Measurements from ENCODE around the gene PPM1L. TPM values are rescaled to one million over a fixed set of nuclear protein-coding genes. Genes with fewer than 3 reads are reported as not detected.

The PPM1L gene
- total RNA-seq, 1 experiment from 2014 or later = 5.0 TPM

GRCh38 chr3:161035711-161036110, 279.7 kb downstream of the PPM1L start:
- H3K27ac ChIP-seq = no peak overlapping the region
- H3K79me2 ChIP-seq (ENCODE audit: low read depth) = no peaks in the 10 kb centered on the region
- no peaks in the 10 kb centered on the region for H4K20me1 ChIP-seq (ENCODE audit: insufficient read depth)
- intact Hi-C loops (cut with micrococcal nuclease; ENCODE audit: unreplicated experiment) = no loop called here
- peaks cover 11% of the 10 kb centered on the region for H3K4me1 ChIP-seq (replicated peaks; ENCODE audit: insufficient read depth)
- no peak overlapping the region for H2AFZ ChIP-seq
- H3F3A ChIP-seq (ENCODE audit: insufficient read depth, low read depth) = peaks cover 4% of the 10 kb centered on the region; the same call in 1 of the 2 replicates
- H3K4me2 ChIP-seq = no peak overlapping the region
- POLR2A ChIA-PET (ENCODE audit: unreplicated experiment) = interaction anchor here (0.5 kb wide), 1 partner anchor 194 kb away, joined by 7 read pairs; no protein-coding TSS in a partner anchor
- H3K27me3 ChIP-seq (ENCODE audit: insufficient read depth, low read depth) = no peaks in the 10 kb centered on the region
- CTCF ChIA-PET = no interaction called here
- no peak for DNase-seq
- H3K9me3 ChIP-seq (ENCODE audit: insufficient read depth, low read depth) = no peaks in the 10 kb centered on the region
- no peaks in the 10 kb centered on the region for H3K36me3 ChIP-seq (ENCODE audit: low read depth)
- no peak overlapping the region for H3K4me3 ChIP-seq
- no peaks in the 10 kb centered on the region for H3K9me2 ChIP-seq (ENCODE audit: insufficient read depth)
- BruUV-seq (replicated peaks) = no TSS peak
- TF ChIP-seq EZH2 (IDR thresholded peaks at IDR 0.05; ENCODE audit: low read depth) (no peak), CTCF (conservative IDR thresholded peaks at IDR 0.05) (no peak)

DNA sequence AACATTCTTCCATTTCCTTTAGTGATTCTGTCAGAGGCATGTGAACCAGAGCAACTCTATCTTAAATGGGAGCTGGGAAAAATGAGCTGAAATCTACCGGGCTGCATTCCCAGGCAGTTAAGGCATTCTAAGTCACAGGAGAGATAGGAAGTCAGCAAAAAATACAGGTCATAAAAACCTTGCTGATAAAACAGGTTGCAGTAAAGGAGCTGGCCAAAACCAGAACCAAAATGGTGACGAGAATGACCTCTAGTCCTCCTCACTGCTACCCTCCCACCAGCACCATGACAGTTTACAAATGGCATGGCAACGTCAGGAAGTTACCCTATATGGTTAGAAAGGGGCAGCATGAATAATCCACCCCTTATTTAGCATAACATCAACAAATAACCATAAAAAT, 282.7 kb downstream of the PPM1L start:
- POLR2A ChIA-PET (ENCODE audit: unreplicated experiment) = no interaction called here
- no peaks in the 10 kb centered on the region for H3K79me2 ChIP-seq (ENCODE audit: low read depth)
- H3K4me2 ChIP-seq = no peak overlapping the region
- CTCF ChIA-PET = interaction anchor here (0.7 kb wide), 1 partner anchor 9 kb away, joined by 16 read pairs; no protein-coding TSS in a partner anchor
- no peaks in the 10 kb centered on the region for H3F3A ChIP-seq (ENCODE audit: insufficient read depth, low read depth)
- no peaks in the 10 kb centered on the region for H3K9me3 ChIP-seq (ENCODE audit: insufficient read depth, low read depth)
- intact Hi-C loops (cut with micrococcal nuclease; ENCODE audit: unreplicated experiment) = no loop called here
- H2AFZ ChIP-seq = no peak overlapping the region
- no peaks in the 10 kb centered on the region for H3K36me3 ChIP-seq (ENCODE audit: low read depth)
- peaks cover 3% of the 10 kb centered on the region; the same call in 1 of the 2 replicates for H3K9me2 ChIP-seq (ENCODE audit: insufficient read depth)
- H3K27ac ChIP-seq = no peak overlapping the region
- H3K4me1 ChIP-seq (replicated peaks; ENCODE audit: insufficient read depth) = no peaks in the 10 kb centered on the region
- no peak for TF ChIP-seq CTCF (conservative IDR thresholded peaks at IDR 0.05)
- H4K20me1 ChIP-seq (ENCODE audit: insufficient read depth) = no peaks in the 10 kb centered on the region
- no peak overlapping the region for H3K4me3 ChIP-seq
- no peak for DNase-seq
- no TSS peak for BruUV-seq (replicated peaks)
- no peaks in the 10 kb centered on the region for H3K27me3 ChIP-seq (ENCODE audit: insufficient read depth, low read depth)

DNA sequence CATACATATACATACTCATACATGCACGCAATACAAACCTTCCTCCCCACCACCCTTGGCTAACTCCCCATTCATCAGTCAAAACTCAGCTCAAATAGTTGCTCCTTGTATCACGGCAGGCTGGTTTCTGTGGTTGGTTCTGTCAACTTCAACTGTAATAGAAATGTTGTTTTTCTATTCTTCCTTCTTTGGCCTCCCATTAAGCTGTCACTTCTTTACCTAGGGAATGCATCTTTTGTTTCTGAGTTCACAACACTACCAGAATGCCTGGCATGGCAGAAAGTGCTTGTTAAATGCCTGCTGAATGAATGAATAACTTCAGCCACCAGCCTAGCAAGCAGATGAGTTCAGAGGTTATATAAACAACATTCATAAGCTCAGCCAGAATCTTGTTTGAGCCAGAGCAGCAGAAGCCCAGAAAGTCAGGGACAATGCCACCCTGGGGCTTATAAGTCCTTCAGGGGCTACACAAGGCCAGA, 286.0 kb downstream of the PPM1L start:
- no peak for DNase-seq
- no peaks in the 10 kb centered on the region for H3K4me1 ChIP-seq (replicated peaks; ENCODE audit: insufficient read depth)
- peaks cover 5% of the 10 kb centered on the region; the same call in 1 of the 2 replicates for H3K9me2 ChIP-seq (ENCODE audit: insufficient read depth)
- H3K27ac ChIP-seq = no peak overlapping the region
- H3K4me2 ChIP-seq = no peak overlapping the region
- H3K4me3 ChIP-seq = no peak overlapping the region
- TF ChIP-seq EZH2 (IDR thresholded peaks at IDR 0.05; ENCODE audit: low read depth) = no peak
- no peak for TF ChIP-seq CTCF (conservative IDR thresholded peaks at IDR 0.05)
- H3K36me3 ChIP-seq (ENCODE audit: low read depth) = no peaks in the 10 kb centered on the region
- CTCF ChIA-PET = no interaction called here
- no TSS peak for BruUV-seq (replicated peaks)
- H3K27me3 ChIP-seq (ENCODE audit: insufficient read depth, low read depth) = no peaks in the 10 kb centered on the region
- no peaks in the 10 kb centered on the region for H4K20me1 ChIP-seq (ENCODE audit: insufficient read depth)
- no peaks in the 10 kb centered on the region; the same call in 1 of the 2 replicates for H3K9me3 ChIP-seq (ENCODE audit: insufficient read depth, low read depth)
- intact Hi-C loops (cut with micrococcal nuclease; ENCODE audit: unreplicated experiment) = no loop called here
- no peak overlapping the region for H2AFZ ChIP-seq
- no peaks in the 10 kb centered on the region for H3K79me2 ChIP-seq (ENCODE audit: low read depth)
- POLR2A ChIA-PET (ENCODE audit: unreplicated experiment) = no interaction called here
- H3F3A ChIP-seq (ENCODE audit: insufficient read depth, low read depth) = no peaks in the 10 kb centered on the region

All from PC-9 (cell line).